Activated CD8-positive, alpha-beta memory T cell treated with anti-CD3 and anti-CD28 coated beads for 1 hour (primary cell): ENCODE measurements around the gene ABCC8.

Experiments
- DNase-seq, 2 donors: peaks; one replicate each; pipeline ENCODE4 v3.0.0-alpha.2; 2020; ENCODE audit warnings: low read depth in 1 of 2; ENCODE audit errors: extremely low read depth in 1 of 2

ABCC8 gene

GRCh38 chr11:17476317-17477083 is at the start of gene ABCC8:
Gene ABCC8, minus strand, starts transcription at chr11:17476845. Its CDS starts 69 bp downstream, at chr11:17476776.
- DNase-seq: no peak

GRCh38 chr11:17526326-17526725 is 49.7 kb upstream of the ABCC8 start:
- no peak for DNase-seq

- DNase-seq: no peak
These were observed 48.9 kb upstream of the ABCC8 start for GRCh38 chr11:17525570-17525969.

- no peak for DNase-seq
These were observed 47.6 kb upstream of the ABCC8 start for GRCh38 chr11:17524221-17524620.

- DNase-seq: no peak
These were observed 46.0 kb upstream of the ABCC8 start for GRCh38 chr11:17522655-17523054.

- no peak for DNase-seq
These were observed 44.7 kb upstream of the ABCC8 start for GRCh38 chr11:17521106-17521900.

GRCh38 chr11:17519061-17519885 is 42.6 kb upstream of the ABCC8 start:
- DNase-seq: no peak

GRCh38 chr11:17518366-17518765 is 41.7 kb upstream of the ABCC8 start:
- no peak for DNase-seq

GRCh38 chr11:17517186-17517585 is 40.5 kb upstream of the ABCC8 start:
- DNase-seq: no peak

GRCh38 chr11:17516551-17517150 is 40.0 kb upstream of the ABCC8 start:
- DNase-seq: no peak

GRCh38 chr11:17515443-17516176 is 39.0 kb upstream of the ABCC8 start:
- no peak for DNase-seq

GRCh38 chr11:17514476-17514875 is 37.8 kb upstream of the ABCC8 start:
- no peak for DNase-seq

GRCh38 chr11:17513853-17514252 is 37.2 kb upstream of the ABCC8 start:
- DNase-seq: no peak

GRCh38 chr11:17512101-17512500 is 35.5 kb upstream of the ABCC8 start:
- DNase-seq: no peak

GRCh38 chr11:17511571-17511970 is 34.9 kb upstream of the ABCC8 start:
- DNase-seq: no peak

GRCh38 chr11:17510507-17511206 is 34.0 kb upstream of the ABCC8 start:
- no peak for DNase-seq

- no peak for DNase-seq
These were observed 32.1 kb upstream of the ABCC8 start for GRCh38 chr11:17508791-17509190.

- no peak for DNase-seq
These were observed 31.7 kb upstream of the ABCC8 start for GRCh38 chr11:17508306-17508705.

GRCh38 chr11:17507773-17508172 is 31.1 kb upstream of the ABCC8 start:
- no peak for DNase-seq

GRCh38 chr11:17506942-17507341 is 30.3 kb upstream of the ABCC8 start:
- DNase-seq: no peak
